K562 (cell line): ENCODE results near the gene A2ML1. TPM values are rescaled to one million over a fixed set of nuclear protein-coding genes. Genes with fewer than 3 reads are reported as not detected.
A peak's percentile ranks its signal among the peaks of the same experiment; 100 is the strongest.

ENCODE experiments used
- ATAC-seq: fragments of 200-7000 bp; cut with Tn5 transposase; 3 replicates; pipeline ENCODE4 v1.9.1; 2020; ENCODE audit warnings: moderate library complexity
- BruUV-seq: library from RNA; stranded (reverse); fragments of 400-500 nt; replicated peaks from 2 replicates; lab custom pipeline; 2021; lab: Mats Ljungman, UMichigan
- CTCF ChIA-PET: fragments of 300-600 bp; formaldehyde crosslinking; extraction: SDS; loops from one replicate; lab custom pipeline; 2021; ENCODE audit warnings: low intra/inter-chr PET ratio; lab: Yijun Ruan, JAX
- POLR2A ChIA-PET: fragments of 300-600, 350-650 bp; sonication (Branson Sonifier 250); formaldehyde crosslinking; extraction: SDS; loops from one replicate; lab custom pipeline; 2021; ENCODE audit warnings: antibody characterized with exemption, inconsistent platforms; lab: Yijun Ruan, JAX
- DNase-seq, 4 experiments: peaks; one replicate each; pipeline versions ENCODE4 v3.0.0 to v3.0.0-alpha.2; 2011 to 2018; ENCODE audit warnings: low spot score in 3 of 4, mixed read lengths in 3 of 4; ENCODE audit errors: extremely low read depth in 1 of 4
- FAIRE-seq: peaks from 2 replicates; lab custom pipeline; 2011; peaks lifted over from hg19 to GRCh38; lab: Jason Lieb, UNC
- H2AFZ ChIP-seq: 2 replicates; pipeline ENCODE4 v1.6.0; 2011; ENCODE audit warnings: low read depth, low read length, control low read depth, inconsistent platforms
- H3K27ac ChIP-seq: fragments of 200-600 bp; 3 replicates; pipeline ENCODE4 v1.8.0; 2011; ENCODE audit warnings: low read depth, mild to moderate bottlenecking, control low read depth, inconsistent platforms, low read length, moderate library complexity, mixed read lengths; ENCODE audit errors: extremely low read depth
- H3K27me3 ChIP-seq, 2 experiments: fragments of 300-600 bp in 1 of 2; 2 replicates in 1 of 2; 3 replicates in 1 of 2; pipeline versions ENCODE4 v1.6.0 to v1.8.0; 2011; ENCODE audit warnings: inconsistent platforms in 2 of 2, low read length in 2 of 2, mild to moderate bottlenecking in 1 of 2, mixed read lengths in 1 of 2, moderate library complexity in 1 of 2; ENCODE audit not compliant: control insufficient read depth in 2 of 2, insufficient read depth in 2 of 2
- H3K36me3 ChIP-seq: fragments of 300-600 bp; 3 replicates; pipeline ENCODE4 v1.8.0; 2011; ENCODE audit warnings: mild to moderate bottlenecking, low read length, inconsistent platforms; ENCODE audit not compliant: control insufficient read depth, insufficient read depth
- H3K4me1 ChIP-seq, 2 experiments: fragments of 200-600 bp in 1 of 2; replicated peaks in 1 of 2; 2 replicates in 1 of 2; 3 replicates in 1 of 2; pipeline versions ENCODE4 v1.5.1 to v1.8.0; 2011; ENCODE audit warnings: inconsistent platforms in 2 of 2, low read length in 2 of 2, mild to moderate bottlenecking in 1 of 2, mixed read lengths in 1 of 2, moderate library complexity in 1 of 2; ENCODE audit not compliant: control insufficient read depth in 2 of 2, insufficient read depth in 2 of 2
- H3K4me2 ChIP-seq: 2 replicates; pipeline ENCODE4 v1.6.1; 2011; ENCODE audit warnings: low read length, control low read depth, inconsistent platforms, mixed read lengths; ENCODE audit not compliant: insufficient read depth
- H3K4me3 ChIP-seq: fragments of 200-600 bp; sonication (generic), shearing (Covaris generic); 2 replicates; pipeline ENCODE4 v1.5.1; 2016; ENCODE audit warnings: control low read depth, inconsistent platforms
- H3K79me2 ChIP-seq: fragments of 200-600 bp; 3 replicates; pipeline ENCODE4 v1.8.0; 2011; ENCODE audit warnings: low read length, inconsistent platforms; ENCODE audit not compliant: control insufficient read depth, insufficient read depth
- H3K9ac ChIP-seq, 2 experiments: 2 replicates each; pipeline versions ENCODE4 v1.6.0 to v1.6.1; 2011; ENCODE audit warnings: low read depth in 2 of 2, low read length in 2 of 2, control low read depth in 1 of 2, inconsistent platforms in 1 of 2, mild to moderate bottlenecking in 1 of 2, mixed read lengths in 1 of 2; ENCODE audit not compliant: insufficient read depth in 1 of 2
- H3K9me1 ChIP-seq: one replicate; pipeline ENCODE4 v1.6.0; 2011; ENCODE audit warnings: inconsistent platforms, mild to moderate bottlenecking, low read length, moderate library complexity; ENCODE audit not compliant: control insufficient read depth, insufficient read depth
- H3K9me3 ChIP-seq: replicated peaks from 2 replicates; pipeline ENCODE4 v1.5.1; 2011; ENCODE audit warnings: low read depth, low read length, inconsistent platforms; ENCODE audit not compliant: control insufficient read depth, insufficient read depth
- H4K20me1 ChIP-seq: replicated peaks from 2 replicates; pipeline ENCODE4 v1.6.1; 2011; ENCODE audit warnings: low read length, inconsistent platforms, mixed read lengths; ENCODE audit not compliant: control insufficient read depth, insufficient read depth
- HOXB6 ChIP-seq: fragments of 250-450 bp; sonication (Bioruptor Pico); IDR thresholded peaks from 2 replicates; pipeline ENCODE4 v1.5.1; 2022; ENCODE audit warnings: mild to moderate bottlenecking, borderline replicate concordance
- NR1H2 ChIP-seq: sonication (generic); formaldehyde crosslinking; IDR thresholded peaks from 2 replicates; pipeline ENCODE4 v1.4.0; 2020; ENCODE audit warnings: mild to moderate bottlenecking, missing genetic modification reagents
- ZFPM2 ChIP-seq: fragments of 250-450 bp; sonication (Bioruptor Pico); IDR thresholded peaks from 2 replicates; pipeline ENCODE4 v1.5.1; 2022; ENCODE audit warnings: mild to moderate bottlenecking
- ZNF121 ChIP-seq: sonication (generic); formaldehyde crosslinking; conservative IDR thresholded peaks from 2 replicates; pipeline ENCODE4 v1.8.0; 2022; ENCODE audit warnings: missing genetic modification reagents
- ZNF143 ChIP-seq: sonication (generic); formaldehyde crosslinking; IDR thresholded peaks from 2 replicates; pipeline ENCODE4 v1.9.0; 2022; ENCODE audit warnings: mild to moderate bottlenecking, missing genetic modification reagents
- ZNF347 ChIP-seq: fragments of 450-650 bp; formaldehyde crosslinking; IDR thresholded peaks from 2 replicates; pipeline ENCODE4 v1.4.0; 2020; ENCODE audit warnings: low read depth, mild to moderate bottlenecking, moderate library complexity
- WGBS: fragments of 100-300 bp; shearing (Covaris generic); methylation state at CpG from one replicate; pipeline ENCODE4 v1.1.6; 2016; ENCODE audit warnings: low coverage, mixed read lengths; ENCODE audit not compliant: insufficient coverage; ENCODE audit errors: missing lambda C conversion rate; 5-methylcytosine and 5-hydroxymethylcytosine counted together
- in situ Hi-C: fragments of 300-500 bp; cut with MboI; formaldehyde crosslinking; loops from 4 replicates; pipeline ENCODE4 v1.15.0; 2018; ENCODE audit warnings: inconsistent platforms, mixed read lengths
- intact Hi-C: fragments of 100-400 bp; cut with micrococcal nuclease; formaldehyde crosslinking; loops from 2 replicates; pipeline ENCODE4 v1.14.2; 2022
- polyA plus RNA-seq, 8 experiments: library from polyadenylated mRNA; depleted of rRNA in 4 of 8; stranded (reverse) in 5 of 8; unstranded in 3 of 8; fragments of >200 nt; fragmentation: Nextera tagmentation in 2 of 8; fragmentation: Illumina TruSeq in 1 of 8; extraction: Ambion mirVana in 2 of 8; extraction: Trizol in 1 of 8; gene quantifications; 2 replicates each; pipeline versions ENCODE4 v1.2.1 to v1.2.3, GENCODE V29; 2011 to 2014; ENCODE audit warnings: inconsistent platforms in 1 of 8, missing spikeins in 1 of 8
- total RNA-seq, 7 experiments: library from RNA; depleted of rRNA in 6 of 7; stranded (reverse); fragments of >200 nt in 6 of 7; fragmentation: Illumina TruSeq in 2 of 7; extraction: Trizol in 2 of 7; gene quantifications; 2 replicates each; pipeline versions ENCODE4 v1.2.1 to v1.2.3, GENCODE V29; 2011 to 2021; ENCODE audit warnings: low replicate concordance in 1 of 7
- TF ChIP-seq, protein P1 (sequence below), 2 experiments: IDR thresholded peaks in 1 of 2; conservative IDR thresholded peaks in 1 of 2; 2 replicates each; pipeline ENCODE4 v1.6.1; 2016; ENCODE audit warnings: low read depth in 2 of 2, mild to moderate bottlenecking in 1 of 2, missing compliant biosample characterization in 1 of 2, missing genetic modification characterization in 1 of 2, moderate library complexity in 1 of 2
- TF ChIP-seq, protein P2 (sequence below): fragments of 250-450 bp; sonication (Bioruptor Pico); IDR thresholded peaks from 2 replicates; pipeline ENCODE4 v1.8.0; 2022; ENCODE audit warnings: inconsistent platforms, mild to moderate bottlenecking, moderate library complexity, borderline replicate concordance

Gene A2ML1
- total and polyA plus RNA-seq, 9 of the 15 experiments (the other 6 are each of a cell fraction or from before 2014, with no cell fraction given) = 0.04 to 0.47 (median 0.13) TPM

DNA sequence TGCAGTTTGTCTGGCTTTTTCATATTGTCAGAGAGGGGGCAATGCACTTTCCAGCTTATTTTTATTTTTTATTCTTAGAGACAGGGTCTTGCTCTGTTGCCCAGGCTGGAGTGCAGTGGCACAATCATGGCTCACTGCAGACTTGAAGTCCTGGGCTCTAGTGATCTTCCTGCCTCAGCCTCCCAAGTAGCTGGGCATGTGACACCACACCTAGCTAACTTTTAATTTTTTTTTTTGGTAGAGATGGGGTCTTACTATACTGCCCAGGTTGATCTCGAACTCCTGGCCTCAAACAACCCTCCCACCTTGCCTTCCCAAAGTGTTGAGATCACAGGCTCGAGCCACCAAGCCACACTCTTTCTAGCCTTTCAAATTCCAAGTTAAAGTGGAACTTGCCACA is 3.9 kb upstream of the A2ML1 start:
- no peak for DNase-seq
- Histone ChIP-seq H3K27me3 (no peaks in the 10 kb centered on the region), H3K27ac (no peak overlapping the region), H3K9me1 (no peaks in the 10 kb centered on the region), H4K20me1 (no peaks in the 10 kb centered on the region), H3K4me3 (no peak overlapping the region), H3K4me2 (no peak overlapping the region), H3K36me3 (no peaks in the 10 kb centered on the region), H3K9ac (no peak overlapping the region), H2AFZ (no peak overlapping the region), H3K9me3 (no peaks in the 10 kb centered on the region), H3K4me1 (peaks cover 0 to 5% of the 10 kb centered on the region in 2 experiments; a peak in 3 of 5 replicates), H3K79me2 (no peaks in the 10 kb centered on the region)
- no peak for ATAC-seq
- in situ Hi-C loops (no loop called here), intact Hi-C loops (no loop called here)
- no peak for FAIRE-seq
- TF ChIP-seq HOXB6 (CRISPR knock-in tag) = no peak
- TF ChIP-seq ZNF121 = peak; percentile 58
- BruUV-seq = no TSS peak
- CTCF ChIA-PET = no interaction called here
- WGBS = 47% methylated on average over 2 of the region's 2 CpGs
- POLR2A ChIA-PET = interaction anchor here (1.1 kb wide), 1 partner anchor 10 kb away, joined by 5 read pairs; no protein-coding TSS in a partner anchor

DNA sequence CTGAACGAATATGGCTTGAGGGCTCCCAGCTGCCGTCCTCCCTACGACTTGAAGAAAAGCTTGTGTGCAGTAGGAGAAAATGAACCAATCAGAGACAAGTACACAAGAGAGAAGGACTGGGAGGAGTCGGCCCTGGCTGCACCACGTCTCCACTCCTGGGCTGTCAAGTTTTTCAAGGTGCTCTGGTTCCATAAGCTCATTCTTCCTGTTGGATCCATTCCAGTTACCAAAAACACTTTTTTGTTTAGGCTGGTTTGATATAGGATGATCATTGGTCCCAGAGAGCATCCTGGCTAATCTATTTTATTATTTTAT is 2.8 kb upstream of the A2ML1 start:
- TF ChIP-seq ZFPM2 (no peak), ZNF347 (CRISPR knock-in tag) (no peak), NR1H2 (CRISPR knock-in tag) (no peak), ZNF143 (no peak)
- TF ChIP-seq, protein P1, sequence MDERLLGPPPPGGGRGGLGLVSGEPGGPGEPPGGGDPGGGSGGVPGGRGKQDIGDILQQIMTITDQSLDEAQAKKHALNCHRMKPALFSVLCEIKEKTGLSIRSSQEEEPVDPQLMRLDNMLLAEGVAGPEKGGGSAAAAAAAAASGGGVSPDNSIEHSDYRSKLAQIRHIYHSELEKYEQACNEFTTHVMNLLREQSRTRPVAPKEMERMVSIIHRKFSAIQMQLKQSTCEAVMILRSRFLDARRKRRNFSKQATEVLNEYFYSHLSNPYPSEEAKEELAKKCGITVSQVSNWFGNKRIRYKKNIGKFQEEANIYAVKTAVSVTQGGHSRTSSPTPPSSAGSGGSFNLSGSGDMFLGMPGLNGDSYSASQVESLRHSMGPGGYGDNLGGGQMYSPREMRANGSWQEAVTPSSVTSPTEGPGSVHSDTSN (CRISPR knock-in tag; IDR thresholded peaks at IDR 0.05; ENCODE audit: low read depth) = no peak
- TF ChIP-seq, protein P1 (tag; conservative IDR thresholded peaks at IDR 0.05; ENCODE audit: low read depth) = no peak
- TF ChIP-seq, protein P2, sequence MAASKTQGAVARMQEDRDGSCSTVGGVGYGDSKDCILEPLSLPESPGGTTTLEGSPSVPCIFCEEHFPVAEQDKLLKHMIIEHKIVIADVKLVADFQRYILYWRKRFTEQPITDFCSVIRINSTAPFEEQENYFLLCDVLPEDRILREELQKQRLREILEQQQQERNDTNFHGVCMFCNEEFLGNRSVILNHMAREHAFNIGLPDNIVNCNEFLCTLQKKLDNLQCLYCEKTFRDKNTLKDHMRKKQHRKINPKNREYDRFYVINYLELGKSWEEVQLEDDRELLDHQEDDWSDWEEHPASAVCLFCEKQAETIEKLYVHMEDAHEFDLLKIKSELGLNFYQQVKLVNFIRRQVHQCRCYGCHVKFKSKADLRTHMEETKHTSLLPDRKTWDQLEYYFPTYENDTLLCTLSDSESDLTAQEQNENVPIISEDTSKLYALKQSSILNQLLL (CRISPR knock-in tag) = no peak
- TF ChIP-seq, all 486 proteins: peak for 0
- H3K4me1 ChIP-seq = peaks cover 0 to 5% of the 10 kb centered on the region in 2 experiments; a peak in 3 of 5 replicates
- CTCF ChIA-PET = no interaction called here
- H3K9me3 ChIP-seq = no peaks in the 10 kb centered on the region
- H3K9ac ChIP-seq = no peak overlapping the region
- in situ Hi-C loops = no loop called here
- no peak overlapping the region for H3K4me2 ChIP-seq
- no TSS peak for BruUV-seq
- H3K9me1 ChIP-seq = no peaks in the 10 kb centered on the region
- no peaks in the 10 kb centered on the region for H4K20me1 ChIP-seq
- H3K4me3 ChIP-seq = no peak overlapping the region
- no peaks in the 10 kb centered on the region for H3K36me3 ChIP-seq
- DNase-seq = peak; percentile 14 to 30 (median 25)
- H3K27ac ChIP-seq = no peak overlapping the region
- H3K27me3 ChIP-seq = no peaks in the 10 kb centered on the region
- ATAC-seq = peak; percentile 57
- H3K79me2 ChIP-seq = no peaks in the 10 kb centered on the region
- peak overlapping the region; percentile 72 for H2AFZ ChIP-seq
- intact Hi-C loops = no loop called here
- 47% methylated on average over 5 of the region's 5 CpGs for WGBS
- peak; percentile 26 for FAIRE-seq
- POLR2A ChIA-PET = interaction anchor here (0.5 kb wide), 1 partner anchor 9 kb away, joined by 4 read pairs; no protein-coding TSS in a partner anchor
